IPS DF 19.7 (cell line): Measurements from ENCODE around the gene MYD88.

Source experiments
- DNase-seq: peaks from one replicate; pipeline ENCODE4 v3.0.0-alpha.2; 2013; ENCODE audit warnings: low read depth, low spot score

MYD88 gene

GRCh38 chr3:38138349-38139190 is at the start of gene MYD88:
MYD88 (plus strand) TSS chr3:38138661; CDS start chr3:38138701, 40 bp downstream.
- DNase-seq = no peak

- DNase-seq = no peak
These were observed 49.3 kb upstream of the MYD88 start for GRCh38 chr3:38089163-38089562.

- no peak for DNase-seq
These were observed 48.0 kb upstream of the MYD88 start for GRCh38 chr3:38090453-38090852.

- DNase-seq = no peak
These were observed 43.5 kb upstream of the MYD88 start for GRCh38 chr3:38094999-38095398.

GRCh38 chr3:38095669-38096483 is 42.6 kb upstream of the MYD88 start:
- DNase-seq = no peak

GRCh38 chr3:38097446-38098375 is 40.8 kb upstream of the MYD88 start:
- DNase-seq = no peak

GRCh38 chr3:38098376-38098723 is 40.1 kb upstream of the MYD88 start:
- DNase-seq = no peak

- no peak for DNase-seq
These were observed 38.9 kb upstream of the MYD88 start for GRCh38 chr3:38099518-38099917.

GRCh38 chr3:38100498-38100897 is 38.0 kb upstream of the MYD88 start:
- no peak for DNase-seq

- DNase-seq = no peak
These were observed 36.5 kb upstream of the MYD88 start for GRCh38 chr3:38101811-38102443.

- no peak for DNase-seq
These were observed 36.0 kb upstream of the MYD88 start for GRCh38 chr3:38102444-38102814.

GRCh38 chr3:38105525-38105924 is 32.9 kb upstream of the MYD88 start:
- no peak for DNase-seq

GRCh38 chr3:38107911-38108648 is 30.4 kb upstream of the MYD88 start:
- DNase-seq = no peak

- DNase-seq = no peak
These were observed 29.5 kb upstream of the MYD88 start for GRCh38 chr3:38108649-38109579.

GRCh38 chr3:38109580-38110313 is 28.7 kb upstream of the MYD88 start:
- DNase-seq = no peak

GRCh38 chr3:38110314-38111050 is 28.0 kb upstream of the MYD88 start:
- no peak for DNase-seq

- DNase-seq = no peak
These were observed 27.3 kb upstream of the MYD88 start for GRCh38 chr3:38111201-38111600.

- DNase-seq = no peak
These were observed 26.6 kb upstream of the MYD88 start for GRCh38 chr3:38111696-38112377.
